ENCODE data around the gene TBL1Y.
"Not testable (repeated sequence)": the region's sequence is repeated elsewhere in the genome, so short reads cannot be mapped to it uniquely, and the experiment has no call there.

The TBL1Y gene

DNA sequence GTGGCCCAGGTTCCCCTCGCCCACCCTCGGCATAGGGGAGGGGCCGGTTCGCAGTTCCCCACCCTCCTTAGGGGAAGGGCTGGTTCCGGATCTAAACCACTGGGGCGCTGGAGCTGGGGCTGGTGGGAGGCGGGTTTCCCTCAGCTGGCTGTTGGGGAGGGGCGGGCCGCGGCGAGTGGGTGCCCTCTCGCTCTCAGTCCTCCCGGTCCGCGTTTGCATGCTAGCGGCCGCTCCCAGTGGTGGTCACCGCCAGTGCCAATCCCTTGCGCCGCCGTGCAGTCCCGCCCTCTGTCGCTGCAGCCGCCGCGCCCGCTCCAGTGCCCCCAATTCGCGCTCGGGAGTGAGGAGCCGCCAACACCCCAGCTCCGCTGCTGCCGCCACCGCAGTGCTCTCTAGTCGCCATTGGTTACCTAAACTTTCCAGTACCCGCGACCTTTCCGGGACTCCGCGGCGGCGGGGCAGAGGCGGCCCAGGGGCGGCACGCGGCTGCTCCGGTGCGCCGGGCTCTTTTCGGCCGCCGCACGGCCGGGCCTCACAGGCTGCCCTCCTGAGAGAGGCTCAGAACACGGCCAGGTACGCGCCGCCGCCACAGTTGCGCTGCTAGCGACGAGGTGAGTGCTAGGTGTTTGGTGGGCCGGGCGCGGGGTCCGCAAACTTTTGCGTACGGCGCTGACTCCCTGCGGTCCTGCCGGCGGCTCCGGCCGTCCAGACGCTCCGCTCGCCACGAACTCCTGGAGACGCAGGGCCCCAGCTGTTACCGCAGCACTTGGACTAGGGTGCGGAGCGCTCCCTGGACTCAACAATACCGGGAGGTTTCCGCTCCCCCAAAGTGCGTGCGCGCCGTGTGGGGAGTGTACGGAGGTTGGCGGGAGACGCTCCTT is at the start of gene TBL1Y:
Gene TBL1Y, plus strand, starts transcription at position 326 of the 881 bp plus-strand sequence. CDS start 114,388 bp downstream, outside the sequence.
- DNase-seq, result peak in 1 of 2 experiments; percentile 4

GRCh38 chrY:6894496-6894895 is 16.0 kb upstream of the TBL1Y start:
- DNase-seq, result no peak

- no peak for DNase-seq
Measured at GRCh38 chrY:6895236-6895635, 15.3 kb upstream of the TBL1Y start.

DNA sequence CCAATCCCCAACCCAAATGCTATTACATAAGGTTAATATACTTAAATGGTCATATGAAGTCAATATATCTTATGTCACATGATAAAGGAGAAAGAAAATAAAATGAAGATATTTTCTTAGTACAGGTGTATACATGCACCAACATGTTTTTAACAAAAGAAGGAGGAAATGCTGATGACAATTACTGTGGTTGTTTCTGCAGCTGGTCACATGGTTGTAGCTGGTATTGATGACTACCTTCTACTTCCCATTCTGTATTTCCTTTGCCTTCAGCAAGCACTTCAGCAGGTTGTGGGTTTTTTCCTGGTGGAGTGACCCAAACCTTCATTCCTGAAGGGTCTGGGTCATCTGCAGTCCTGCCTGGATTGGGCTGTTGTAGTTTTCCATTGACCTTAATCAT is 8.4 kb upstream of the TBL1Y start:
- DNase-seq, result not testable (repeated sequence)

DNA sequence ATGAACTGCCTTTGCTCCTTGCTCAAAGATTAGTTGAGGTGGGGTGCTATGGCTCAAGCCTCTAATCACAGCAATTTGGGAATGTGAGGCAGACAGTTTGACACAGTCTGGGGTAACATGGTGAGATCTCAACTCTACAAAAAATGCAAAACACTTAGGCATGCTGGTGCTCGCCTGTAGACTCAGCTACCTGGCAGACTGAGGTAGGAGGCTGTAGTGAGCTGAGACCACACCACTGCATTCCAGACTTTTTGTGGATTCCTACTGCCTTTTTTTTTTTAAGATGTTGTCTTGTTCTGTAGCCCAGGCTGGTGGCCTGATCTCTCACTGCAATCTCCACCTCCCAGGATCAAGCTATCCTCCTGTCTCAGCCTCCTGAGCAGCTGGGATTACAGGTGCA is 2.9 kb upstream of the TBL1Y start:
- DNase-seq, result no peak

- not testable (repeated sequence) for DNase-seq
Measured at GRCh38 chrY:6908021-6908420, 2.5 kb upstream of the TBL1Y start.

- no peak for DNase-seq
Measured at GRCh38 chrY:6909118-6909521, 1.4 kb upstream of the TBL1Y start.

DNA sequence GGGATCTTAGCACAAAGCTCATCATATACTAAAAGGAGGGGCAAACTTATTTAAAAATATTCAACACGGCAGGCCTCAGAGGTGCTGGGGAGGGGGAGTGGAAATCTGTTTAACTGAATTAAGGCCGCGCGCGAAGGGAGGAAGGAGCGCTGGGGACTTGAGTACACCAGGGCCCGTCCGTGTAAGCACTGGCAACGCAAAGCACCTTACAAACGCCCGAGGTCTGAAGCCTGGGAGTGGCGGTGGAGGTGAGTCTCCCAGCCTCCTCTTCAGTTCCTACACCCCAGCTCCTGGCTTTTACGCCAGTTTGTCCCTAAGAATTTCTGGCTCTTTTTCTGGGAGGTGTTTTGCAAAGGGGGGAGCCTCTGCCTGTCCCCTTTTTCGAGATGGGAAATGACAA is 641 bp upstream of the TBL1Y start:
- no peak for DNase-seq

- no peak for DNase-seq
Measured at GRCh38 chrY:6911253-6911881, 870 bp downstream of the TBL1Y start, which contains the start of gene AMELY. TSS of gene AMELY (minus strand) at chrY:6911752. CDS start at chrY:6872608, 39,144 bp downstream.

DNA sequence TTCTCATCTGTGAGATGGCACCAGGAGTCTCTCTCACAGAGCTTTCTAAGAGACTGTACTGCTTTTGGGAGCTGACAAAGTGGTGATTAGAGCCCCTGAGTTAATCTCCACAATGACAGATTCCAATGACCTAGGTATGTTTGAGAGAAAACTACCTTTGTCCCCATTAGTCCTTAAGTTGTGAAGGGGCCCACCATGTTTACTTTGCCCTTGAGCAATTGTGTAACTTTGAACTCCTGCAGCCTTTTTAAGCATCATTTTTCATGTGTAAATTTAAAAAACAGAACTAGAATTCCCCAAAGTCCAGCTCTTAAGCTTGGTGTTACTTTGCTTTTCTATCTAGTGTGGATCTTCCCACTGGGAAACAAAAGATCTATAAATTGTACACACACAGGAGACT is 2.9 kb downstream of the TBL1Y start:
- no peak for DNase-seq

DNA sequence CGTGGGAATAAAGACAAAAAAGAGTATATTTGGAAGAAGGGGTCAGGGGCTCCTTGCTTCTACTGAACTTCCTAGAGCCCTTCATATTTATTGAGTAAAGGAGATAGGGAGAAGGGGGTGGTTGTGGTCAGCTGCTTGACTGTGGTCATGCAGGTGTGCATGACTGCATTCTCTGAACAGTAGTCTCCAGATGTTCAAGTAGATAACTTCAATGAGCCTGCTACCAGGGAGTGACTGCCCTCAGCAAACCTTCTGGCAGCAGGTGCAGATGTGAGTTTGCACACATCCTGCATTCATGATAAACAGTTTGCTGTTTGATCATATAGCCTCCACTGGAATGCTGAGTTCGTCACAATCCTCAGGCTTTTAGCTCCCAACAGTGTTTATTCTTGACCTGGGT is 10.6 kb downstream of the TBL1Y start:
- DNase-seq, result no peak

GRCh38 chrY:6928265-6928664 is 17.8 kb downstream of the TBL1Y start:
- no peak for DNase-seq

- DNase-seq, result no peak
Measured at GRCh38 chrY:6929237-6929636, 18.7 kb downstream of the TBL1Y start.

DNA sequence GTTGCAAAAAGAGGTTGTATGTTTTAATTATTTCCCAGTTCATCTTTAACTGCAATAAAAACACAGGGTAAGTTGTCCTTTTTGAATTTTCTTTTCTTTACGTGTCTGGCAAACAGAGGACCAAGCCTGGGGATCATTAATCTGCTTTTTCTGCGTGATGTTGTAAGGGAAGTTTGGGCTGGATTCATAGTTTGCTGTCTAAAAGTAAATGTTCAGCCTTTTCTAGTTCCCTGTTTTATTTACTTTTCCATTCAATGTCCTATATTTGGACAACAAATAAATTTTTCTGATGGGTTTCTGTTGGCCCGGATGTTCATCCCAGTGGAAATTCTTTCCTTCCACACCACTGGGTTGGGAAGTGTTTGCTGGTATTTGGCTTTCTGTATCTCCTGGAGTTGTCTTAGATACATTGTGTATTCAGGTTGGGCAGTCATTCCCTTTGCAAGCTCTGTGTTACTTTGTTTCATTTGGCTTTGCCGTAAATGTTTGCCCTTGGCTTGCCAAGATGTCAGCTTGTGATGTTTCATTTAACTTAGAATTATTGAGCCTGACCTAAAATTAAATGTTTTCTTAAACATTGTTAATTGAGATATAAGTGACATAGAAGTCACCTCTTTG is 21.4 kb downstream of the TBL1Y start:
- DNase-seq, result no peak

DNA sequence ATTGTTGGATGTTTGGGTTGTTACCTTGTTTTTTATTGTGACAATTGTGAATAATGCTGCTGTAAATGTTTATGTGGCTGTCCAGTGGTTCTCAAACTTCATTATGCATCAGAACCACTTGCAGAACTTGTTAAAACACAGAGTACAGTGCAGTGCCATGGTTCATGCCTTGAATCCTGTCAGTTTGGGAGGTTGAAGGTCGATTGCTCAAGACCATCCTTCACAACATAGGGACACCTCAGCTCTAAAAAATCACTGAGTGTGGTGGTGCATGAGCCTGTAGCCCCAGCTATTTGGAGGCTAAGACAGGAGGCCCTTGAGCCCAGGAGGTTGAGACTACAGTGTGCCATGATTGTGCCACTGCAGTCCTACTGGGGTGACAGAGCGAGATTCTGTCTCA is 25.0 kb downstream of the TBL1Y start:
- no peak for DNase-seq

GRCh38 chrY:6947695-6948094 is 37.2 kb downstream of the TBL1Y start:
- no peak for DNase-seq

GRCh38 chrY:6948378-6948777 is 37.9 kb downstream of the TBL1Y start:
- no peak for DNase-seq

GRCh38 chrY:6949947-6950346 is 39.5 kb downstream of the TBL1Y start:
- DNase-seq, result no peak

GRCh38 chrY:6964732-6965131 is 54.2 kb downstream of the TBL1Y start:
- DNase-seq, result peak; percentile 5 to 10

DNA sequence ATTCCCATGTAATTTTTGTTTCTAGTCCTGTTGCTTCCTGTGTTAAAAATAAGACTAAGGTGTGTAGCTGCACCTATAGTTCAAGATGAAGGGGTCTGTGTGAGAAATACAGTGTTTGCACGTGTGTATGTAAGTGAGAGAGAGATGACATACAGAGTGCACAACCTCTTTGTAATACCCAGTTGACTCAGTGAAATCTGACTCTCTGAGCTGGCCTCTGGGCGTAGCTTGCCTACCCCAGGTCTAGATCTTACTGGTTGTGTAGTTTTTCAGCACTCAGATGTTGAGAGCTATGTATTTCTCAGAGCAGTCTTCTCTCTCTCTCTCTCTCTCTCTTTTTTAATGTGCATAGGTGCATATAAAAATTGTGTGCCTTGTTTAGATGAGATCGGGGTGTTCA is 56.0 kb downstream of the TBL1Y start:
- DNase-seq, result no peak

- no peak for DNase-seq
Measured at GRCh38 chrY:6967736-6968135, 57.2 kb downstream of the TBL1Y start.

- no peak for DNase-seq
Measured at GRCh38 chrY:6968191-6968590, 57.7 kb downstream of the TBL1Y start.

GRCh38 chrY:6972271-6972887 is 61.9 kb downstream of the TBL1Y start:
- DNase-seq, result no peak
